Endothelial cell of umbilical vein (primary cell): ENCODE data around the gene PLAAT2. TPM values are rescaled to one million over a fixed set of nuclear protein-coding genes. Genes with fewer than 3 reads are reported as not detected.

ENCODE experiments used
- BruUV-seq: library from RNA; stranded (reverse); fragments of 400-500 nt; replicated peaks from 2 replicates; lab custom pipeline; 2021; lab: Mats Ljungman, UMichigan
- CTCF ChIA-PET: fragments of 300-600, 350-600 bp; sonication (Branson Sonifier 250); formaldehyde crosslinking; loops from one replicate; lab custom pipeline; 2021; ENCODE audit warnings: antibody characterized with exemption, inconsistent platforms; lab: Charles Lee
- POLR2A ChIA-PET: fragments of 300-600, 350-600 bp; sonication (Branson Sonifier 250); formaldehyde crosslinking; loops from one replicate; lab custom pipeline; 2021; ENCODE audit warnings: antibody characterized with exemption, inconsistent platforms; lab: Charles Lee
- DNase-seq: peaks from one replicate; pipeline ENCODE4 v3.0.0-alpha.2; 2011; ENCODE audit warnings: low read depth, low spot score
- FAIRE-seq: peaks from 2 replicates; lab custom pipeline; 2011; peaks lifted over from hg19 to GRCh38; lab: Jason Lieb, UNC
- H2AFZ ChIP-seq: 2 replicates; pipeline ENCODE4 v1.6.0; 2012; ENCODE audit warnings: low read depth, low read length, control low read depth, inconsistent platforms
- H3K27ac ChIP-seq: 2 replicates; pipeline ENCODE4 v1.5.1; 2011; ENCODE audit warnings: low read depth, mild to moderate bottlenecking, control low read depth, low read length, moderate library complexity; ENCODE audit not compliant: insufficient read depth
- H3K27me3 ChIP-seq, 2 experiments: 2 replicates each; pipeline versions ENCODE4 v1.6.0 to v1.6.1; 2011; ENCODE audit warnings: low read length in 2 of 2, mixed read lengths in 1 of 2; ENCODE audit not compliant: control insufficient read depth in 2 of 2, insufficient read depth in 2 of 2
- H3K36me3 ChIP-seq, 2 experiments: 2 replicates in 1 of 2; 3 replicates in 1 of 2; pipeline ENCODE4 v1.5.1; 2011; ENCODE audit warnings: low read length in 2 of 2, mild to moderate bottlenecking in 1 of 2, moderate library complexity in 1 of 2; ENCODE audit not compliant: control insufficient read depth in 2 of 2, insufficient read depth in 2 of 2; ENCODE audit errors: extremely low read depth in 1 of 2
- H3K4me1 ChIP-seq: 3 replicates; pipeline ENCODE4 v1.5.1; 2011; ENCODE audit warnings: mild to moderate bottlenecking, low read length; ENCODE audit not compliant: control insufficient read depth, insufficient read depth; ENCODE audit errors: extremely low read depth
- H3K4me2 ChIP-seq: 2 replicates; pipeline ENCODE4 v1.6.1; 2011; ENCODE audit warnings: low read length, control low read depth, mixed read lengths; ENCODE audit not compliant: insufficient read depth
- H3K4me3 ChIP-seq, 3 experiments: fragments of 200-600 bp in 1 of 3; sonication (generic), shearing (Covaris generic) in 1 of 3; replicated peaks in 1 of 3; 2 replicates each; pipeline ENCODE4 v1.5.1; 2011 to 2016; ENCODE audit warnings: control low read depth in 3 of 3, low read length in 3 of 3, mild to moderate bottlenecking in 2 of 3, inconsistent platforms in 1 of 3, low read depth in 1 of 3, moderate library complexity in 1 of 3; ENCODE audit not compliant: insufficient read depth in 1 of 3
- H3K79me2 ChIP-seq: 2 replicates; pipeline ENCODE4 v1.6.0; 2012; ENCODE audit warnings: low read length, inconsistent platforms; ENCODE audit not compliant: control insufficient read depth, insufficient read depth
- H3K9ac ChIP-seq: replicated peaks from 2 replicates; pipeline ENCODE3; 2011; ENCODE audit warnings: low read length, control low read depth; ENCODE audit not compliant: insufficient read depth; ENCODE audit errors: extremely low read depth
- H3K9me1 ChIP-seq: replicated peaks from 3 replicates; pipeline ENCODE4 v1.6.0; 2011; ENCODE audit warnings: mild to moderate bottlenecking, low read length; ENCODE audit not compliant: control insufficient read depth, insufficient read depth; ENCODE audit errors: extremely low read depth
- H3K9me3 ChIP-seq: replicated peaks from 2 replicates; pipeline ENCODE4 v1.5.1; 2012; ENCODE audit warnings: low read length, inconsistent platforms; ENCODE audit not compliant: control insufficient read depth, insufficient read depth
- H4K20me1 ChIP-seq: replicated peaks from 2 replicates; pipeline ENCODE3; 2011; ENCODE audit warnings: mild to moderate bottlenecking, low read length; ENCODE audit not compliant: control insufficient read depth, insufficient read depth; ENCODE audit errors: extremely low read depth
- EZH2 ChIP-seq: IDR thresholded peaks from 2 replicates; pipeline ENCODE4 v1.6.1; 2012; ENCODE audit warnings: borderline replicate concordance, low read depth, mild to moderate bottlenecking, moderate library complexity, low read length, inconsistent platforms; ENCODE audit not compliant: severe bottlenecking
- FOS ChIP-seq: IDR thresholded peaks from 2 replicates; pipeline ENCODE4 v1.6.1; 2011; ENCODE audit warnings: mild to moderate bottlenecking, low read length, moderate library complexity, borderline replicate concordance; ENCODE audit not compliant: insufficient read depth
- GATA2 ChIP-seq: IDR thresholded peaks from 2 replicates; pipeline ENCODE4 v1.7.0; 2011; ENCODE audit warnings: low read depth, mild to moderate bottlenecking, moderate library complexity, mixed read lengths, low read length; ENCODE audit not compliant: insufficient read length, insufficient read depth
- JUN ChIP-seq: IDR thresholded peaks from 2 replicates; pipeline ENCODE4 v1.6.1; 2011; ENCODE audit warnings: borderline replicate concordance, low read depth; ENCODE audit not compliant: insufficient read length, insufficient read depth
- MYC ChIP-seq: IDR thresholded peaks from one replicate; pipeline ENCODE4 v1.6.1; 2011; ENCODE audit warnings: mild to moderate bottlenecking, low read depth, low read length
- POLR2A ChIP-seq: IDR thresholded peaks from 2 replicates; pipeline ENCODE4 v1.6.1; 2012; ENCODE audit warnings: low read depth, mild to moderate bottlenecking, control low read depth, low read length
- POLR2AphosphoS5 ChIP-seq: IDR thresholded peaks from 2 replicates; pipeline ENCODE4 v1.6.1; 2012; ENCODE audit warnings: low read depth, mild to moderate bottlenecking, control low read depth, low read length, moderate library complexity; ENCODE audit not compliant: insufficient read depth
- dilution Hi-C: fragments of 300-500 bp; cut with MboI; formaldehyde crosslinking; loops from one replicate; pipeline ENCODE4 v1.15.0; 2019; ENCODE audit warnings: low sequenced_read_pairs; ENCODE audit not compliant: extremely low pct_ligation_motif_present
- intact Hi-C: fragments of 100-400 bp; cut with micrococcal nuclease; formaldehyde crosslinking; loops from one replicate; pipeline ENCODE4 v1.10.0; 2022
- polyA plus RNA-seq, 4 experiments: library from polyadenylated mRNA; depleted of rRNA in 3 of 4; stranded (reverse) in 3 of 4; unstranded in 1 of 4; fragments of >200 nt; gene quantifications; 2 replicates each; pipeline versions ENCODE4 v1.2.1 to v1.2.3, GENCODE V29; 2011 to 2012; ENCODE audit warnings: missing spikeins in 1 of 4
- total RNA-seq: library from RNA; stranded (reverse); gene quantifications from 2 replicates; pipeline ENCODE4 v1.2.3, GENCODE V29; 2021
- TF ChIP-seq, protein P1 (sequence below): IDR thresholded peaks from 2 replicates; pipeline ENCODE4 v1.6.1; 2011; ENCODE audit not compliant: insufficient read depth, insufficient read length
- TF ChIP-seq, protein P2 (sequence below), 2 donors: IDR thresholded peaks; 1 replicate in 1 of 2; 2 replicates in 1 of 2; pipeline ENCODE4 v1.5.1; 2011; ENCODE audit warnings: low read length in 2 of 2, mild to moderate bottlenecking in 2 of 2, moderate library complexity in 2 of 2, control low read depth in 1 of 2, inconsistent platforms in 1 of 2, low read depth in 1 of 2; ENCODE audit not compliant: insufficient read depth in 1 of 2; ENCODE audit errors: extremely low read depth in 1 of 2

Gene PLAAT2
- total and polyA plus RNA-seq, 2 donors (not counting 3 experiments of a cell fraction or from before 2014, with no cell fraction given): 0.40 TPM; not detected in 1

- Histone ChIP-seq H3K27me3 (no peaks in the 10 kb centered on the region), H3K4me1 (peaks cover 23% of the 10 kb centered on the region), H3K9me1 (no peaks in the 10 kb centered on the region), H3K9me3 (no peaks in the 10 kb centered on the region), H3K27ac (no peak overlapping the region), H3K36me3 (no peaks in the 10 kb centered on the region), H4K20me1 (no peaks in the 10 kb centered on the region), H2AFZ (no peak overlapping the region), H3K4me2 (no peak overlapping the region), H3K9ac (no peak overlapping the region), H3K79me2 (peaks cover 11% of the 10 kb centered on the region), H3K4me3 (no peak overlapping the region)
- no peak for TF ChIP-seq GATA2
- no peak for TF ChIP-seq FOS
- TF ChIP-seq, protein P1, sequence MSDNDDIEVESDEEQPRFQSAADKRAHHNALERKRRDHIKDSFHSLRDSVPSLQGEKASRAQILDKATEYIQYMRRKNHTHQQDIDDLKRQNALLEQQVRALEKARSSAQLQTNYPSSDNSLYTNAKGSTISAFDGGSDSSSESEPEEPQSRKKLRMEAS: no peak
- no peak for TF ChIP-seq MYC
- TF ChIP-seq POLR2A: no peak
- no peak for TF ChIP-seq EZH2
- TF ChIP-seq, protein P2, sequence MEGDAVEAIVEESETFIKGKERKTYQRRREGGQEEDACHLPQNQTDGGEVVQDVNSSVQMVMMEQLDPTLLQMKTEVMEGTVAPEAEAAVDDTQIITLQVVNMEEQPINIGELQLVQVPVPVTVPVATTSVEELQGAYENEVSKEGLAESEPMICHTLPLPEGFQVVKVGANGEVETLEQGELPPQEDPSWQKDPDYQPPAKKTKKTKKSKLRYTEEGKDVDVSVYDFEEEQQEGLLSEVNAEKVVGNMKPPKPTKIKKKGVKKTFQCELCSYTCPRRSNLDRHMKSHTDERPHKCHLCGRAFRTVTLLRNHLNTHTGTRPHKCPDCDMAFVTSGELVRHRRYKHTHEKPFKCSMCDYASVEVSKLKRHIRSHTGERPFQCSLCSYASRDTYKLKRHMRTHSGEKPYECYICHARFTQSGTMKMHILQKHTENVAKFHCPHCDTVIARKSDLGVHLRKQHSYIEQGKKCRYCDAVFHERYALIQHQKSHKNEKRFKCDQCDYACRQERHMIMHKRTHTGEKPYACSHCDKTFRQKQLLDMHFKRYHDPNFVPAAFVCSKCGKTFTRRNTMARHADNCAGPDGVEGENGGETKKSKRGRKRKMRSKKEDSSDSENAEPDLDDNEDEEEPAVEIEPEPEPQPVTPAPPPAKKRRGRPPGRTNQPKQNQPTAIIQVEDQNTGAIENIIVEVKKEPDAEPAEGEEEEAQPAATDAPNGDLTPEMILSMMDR (IDR thresholded peaks at IDR 0.05; ENCODE audit: extremely low read depth in 1 of 2, insufficient read depth in 1 of 2, low read depth in 1 of 2, low read length in 2 of 2): no peak
- TF ChIP-seq JUN: no peak
- no peak for TF ChIP-seq POLR2AphosphoS5
- no peak for DNase-seq
- intact Hi-C loops: loop anchor here (10.0 kb wide), 1 partner anchor 707 kb away; no protein-coding TSS in a partner anchor
- no peak for FAIRE-seq
- POLR2A ChIA-PET: no interaction called here
- dilution Hi-C loops: no loop called here
- BruUV-seq: no TSS peak
- CTCF ChIA-PET: no interaction called here
Observed at GRCh38 chr11:63612181-63612580, 49.0 kb upstream of the PLAAT2 start.
